ENCODE measurements around the gene MRFAP1L1. TPM values are rescaled to one million over a fixed set of nuclear protein-coding genes. Genes with fewer than 3 reads are reported as not detected.
A peak's percentile ranks its signal among the peaks of the same experiment; 100 is the strongest.

The MRFAP1L1 gene
- polyA plus RNA-seq, 1 donor from 2014 or later = 438 TPM

DNA sequence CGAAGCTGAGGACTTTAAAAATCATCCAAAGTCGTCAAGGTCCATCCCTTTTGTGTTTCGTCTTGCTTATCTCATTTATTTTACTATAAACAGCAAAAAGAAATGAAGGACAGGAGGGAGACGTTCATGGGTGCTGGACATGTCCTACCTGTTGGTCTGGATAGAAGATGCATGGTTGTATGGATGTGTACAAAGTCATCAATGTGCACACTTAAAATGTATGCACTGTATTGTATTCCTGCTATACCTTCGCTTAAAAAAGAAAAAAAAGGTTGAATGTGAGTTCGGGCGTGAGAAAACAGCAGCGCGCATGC lies 6.0 kb upstream of the MRFAP1L1 start:
- peak overlapping the region; percentile 85 for H3K27ac ChIP-seq (ENCODE audit: low read length)
- H3K9me2 ChIP-seq (ENCODE audit: insufficient read depth, low read length) = no peaks in the 10 kb centered on the region
- H2AFZ ChIP-seq (ENCODE audit: low read depth, low read length) = peak overlapping the region; percentile 84
- H4K20me1 ChIP-seq (ENCODE audit: insufficient read depth) = no peaks in the 10 kb centered on the region
- peak overlapping the region; percentile 90 for H3K9ac ChIP-seq (ENCODE audit: low read length)
- peak overlapping the region; percentile 86 for H3K4me2 ChIP-seq (ENCODE audit: low read length)
- H3F3A ChIP-seq (ENCODE audit: insufficient read depth, low read length, poor library complexity, severe bottlenecking) = peaks cover 4% of the 10 kb centered on the region
- H3K79me2 ChIP-seq (replicated peaks; ENCODE audit: insufficient read depth, low read length) = peaks cover 21% of the 10 kb centered on the region
- H3K4me3 ChIP-seq (ENCODE audit: low read length) = peak overlapping the region; percentile 99
- H3K9me3 ChIP-seq (ENCODE audit: low read length) = no peaks in the 10 kb centered on the region
- no peaks in the 10 kb centered on the region for H3K27me3 ChIP-seq (ENCODE audit: insufficient read depth, low read depth, low read length)
- no peaks in the 10 kb centered on the region for H3K36me3 ChIP-seq (ENCODE audit: insufficient read depth, low read length)
- TF ChIP-seq SMC3 (conservative IDR thresholded peaks at IDR 0.05; ENCODE audit: poor library complexity) (no peak), EP300 (conservative IDR thresholded peaks at IDR 0.05; ENCODE audit: poor library complexity, severe bottlenecking) (no peak), RAD21 (conservative IDR thresholded peaks at IDR 0.05) (no peak), POLR2AphosphoS5 (IDR thresholded peaks at IDR 0.05) (no peak), EZH2 (IDR thresholded peaks at IDR 0.05; ENCODE audit: borderline replicate concordance, insufficient read depth, low read length, poor library complexity, severe bottlenecking) (no peak), TAF1 (IDR thresholded peaks at IDR 0.05; ENCODE audit: low read depth) (no peak), MXI1 (conservative IDR thresholded peaks at IDR 0.05; ENCODE audit: poor library complexity, severe bottlenecking) (no peak)
- TF ChIP-seq, protein P1, sequence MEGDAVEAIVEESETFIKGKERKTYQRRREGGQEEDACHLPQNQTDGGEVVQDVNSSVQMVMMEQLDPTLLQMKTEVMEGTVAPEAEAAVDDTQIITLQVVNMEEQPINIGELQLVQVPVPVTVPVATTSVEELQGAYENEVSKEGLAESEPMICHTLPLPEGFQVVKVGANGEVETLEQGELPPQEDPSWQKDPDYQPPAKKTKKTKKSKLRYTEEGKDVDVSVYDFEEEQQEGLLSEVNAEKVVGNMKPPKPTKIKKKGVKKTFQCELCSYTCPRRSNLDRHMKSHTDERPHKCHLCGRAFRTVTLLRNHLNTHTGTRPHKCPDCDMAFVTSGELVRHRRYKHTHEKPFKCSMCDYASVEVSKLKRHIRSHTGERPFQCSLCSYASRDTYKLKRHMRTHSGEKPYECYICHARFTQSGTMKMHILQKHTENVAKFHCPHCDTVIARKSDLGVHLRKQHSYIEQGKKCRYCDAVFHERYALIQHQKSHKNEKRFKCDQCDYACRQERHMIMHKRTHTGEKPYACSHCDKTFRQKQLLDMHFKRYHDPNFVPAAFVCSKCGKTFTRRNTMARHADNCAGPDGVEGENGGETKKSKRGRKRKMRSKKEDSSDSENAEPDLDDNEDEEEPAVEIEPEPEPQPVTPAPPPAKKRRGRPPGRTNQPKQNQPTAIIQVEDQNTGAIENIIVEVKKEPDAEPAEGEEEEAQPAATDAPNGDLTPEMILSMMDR (IDR thresholded peaks at IDR 0.05; ENCODE audit: poor library complexity, severe bottlenecking) = no peak
- TF ChIP-seq, protein P2, sequence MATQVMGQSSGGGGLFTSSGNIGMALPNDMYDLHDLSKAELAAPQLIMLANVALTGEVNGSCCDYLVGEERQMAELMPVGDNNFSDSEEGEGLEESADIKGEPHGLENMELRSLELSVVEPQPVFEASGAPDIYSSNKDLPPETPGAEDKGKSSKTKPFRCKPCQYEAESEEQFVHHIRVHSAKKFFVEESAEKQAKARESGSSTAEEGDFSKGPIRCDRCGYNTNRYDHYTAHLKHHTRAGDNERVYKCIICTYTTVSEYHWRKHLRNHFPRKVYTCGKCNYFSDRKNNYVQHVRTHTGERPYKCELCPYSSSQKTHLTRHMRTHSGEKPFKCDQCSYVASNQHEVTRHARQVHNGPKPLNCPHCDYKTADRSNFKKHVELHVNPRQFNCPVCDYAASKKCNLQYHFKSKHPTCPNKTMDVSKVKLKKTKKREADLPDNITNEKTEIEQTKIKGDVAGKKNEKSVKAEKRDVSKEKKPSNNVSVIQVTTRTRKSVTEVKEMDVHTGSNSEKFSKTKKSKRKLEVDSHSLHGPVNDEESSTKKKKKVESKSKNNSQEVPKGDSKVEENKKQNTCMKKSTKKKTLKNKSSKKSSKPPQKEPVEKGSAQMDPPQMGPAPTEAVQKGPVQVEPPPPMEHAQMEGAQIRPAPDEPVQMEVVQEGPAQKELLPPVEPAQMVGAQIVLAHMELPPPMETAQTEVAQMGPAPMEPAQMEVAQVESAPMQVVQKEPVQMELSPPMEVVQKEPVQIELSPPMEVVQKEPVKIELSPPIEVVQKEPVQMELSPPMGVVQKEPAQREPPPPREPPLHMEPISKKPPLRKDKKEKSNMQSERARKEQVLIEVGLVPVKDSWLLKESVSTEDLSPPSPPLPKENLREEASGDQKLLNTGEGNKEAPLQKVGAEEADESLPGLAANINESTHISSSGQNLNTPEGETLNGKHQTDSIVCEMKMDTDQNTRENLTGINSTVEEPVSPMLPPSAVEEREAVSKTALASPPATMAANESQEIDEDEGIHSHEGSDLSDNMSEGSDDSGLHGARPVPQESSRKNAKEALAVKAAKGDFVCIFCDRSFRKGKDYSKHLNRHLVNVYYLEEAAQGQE (IDR thresholded peaks at IDR 0.05; ENCODE audit: borderline replicate concordance) = no peak

DNA sequence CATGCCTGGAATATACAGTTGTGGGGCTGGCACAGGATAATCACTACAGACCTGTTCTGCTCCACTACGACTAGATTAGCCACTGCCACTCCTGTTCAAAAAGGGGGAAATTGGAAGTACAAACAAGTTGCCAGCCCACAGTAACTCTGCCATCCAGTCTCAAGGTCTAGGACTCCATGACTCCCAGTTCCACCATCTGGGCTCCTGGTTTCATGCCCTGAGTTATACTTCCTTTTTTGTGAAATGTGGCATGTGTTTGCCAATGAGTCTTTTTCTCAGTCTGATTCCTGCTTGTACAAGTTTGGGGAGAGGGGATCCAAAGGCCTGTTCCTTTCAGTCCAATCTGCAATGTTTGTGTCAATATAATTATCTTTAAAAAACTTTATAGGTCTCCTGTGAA lies 5.3 kb upstream of the MRFAP1L1 start:
- TF ChIP-seq, protein P1 (IDR thresholded peaks at IDR 0.05; ENCODE audit: poor library complexity, severe bottlenecking) = no peak
- no peak for TF ChIP-seq MXI1 (conservative IDR thresholded peaks at IDR 0.05; ENCODE audit: poor library complexity, severe bottlenecking)
- TF ChIP-seq EP300 (conservative IDR thresholded peaks at IDR 0.05; ENCODE audit: poor library complexity, severe bottlenecking) = no peak
- TF ChIP-seq, protein P2 (IDR thresholded peaks at IDR 0.05; ENCODE audit: borderline replicate concordance) = no peak
- no peak for TF ChIP-seq EZH2 (IDR thresholded peaks at IDR 0.05; ENCODE audit: borderline replicate concordance, insufficient read depth, low read length, poor library complexity, severe bottlenecking)
- no peak for TF ChIP-seq POLR2AphosphoS5 (IDR thresholded peaks at IDR 0.05)
- TF ChIP-seq RAD21 (conservative IDR thresholded peaks at IDR 0.05) = no peak
- no peak for TF ChIP-seq SMC3 (conservative IDR thresholded peaks at IDR 0.05; ENCODE audit: poor library complexity)
- TF ChIP-seq TAF1 (IDR thresholded peaks at IDR 0.05; ENCODE audit: low read depth) = no peak
- H2AFZ ChIP-seq (ENCODE audit: low read depth, low read length) = no peak overlapping the region

More for the DNA sequence above, 5.3 kb upstream of the MRFAP1L1 start:
- Histone ChIP-seq H3K27me3 (ENCODE audit: insufficient read depth, low read depth, low read length) (no peaks in the 10 kb centered on the region), H3K4me2 (ENCODE audit: low read length) (no peak overlapping the region), H3K4me3 (ENCODE audit: low read length) (no peak overlapping the region), H3K9me3 (ENCODE audit: low read length) (no peaks in the 10 kb centered on the region), H3K9me2 (ENCODE audit: insufficient read depth, low read length) (no peaks in the 10 kb centered on the region), H3F3A (ENCODE audit: insufficient read depth, low read length, poor library complexity, severe bottlenecking) (peaks cover 10% of the 10 kb centered on the region), H3K9ac (ENCODE audit: low read length) (no peak overlapping the region), H3K27ac (ENCODE audit: low read length) (no peak overlapping the region), H4K20me1 (ENCODE audit: insufficient read depth) (no peaks in the 10 kb centered on the region), H3K36me3 (ENCODE audit: insufficient read depth, low read length) (no peaks in the 10 kb centered on the region), H3K79me2 (replicated peaks; ENCODE audit: insufficient read depth, low read length) (peaks cover 21% of the 10 kb centered on the region)
